H1 (cell line): ENCODE results near the gene ARMH3. TPM values are rescaled to one million over a fixed set of nuclear protein-coding genes. Genes with fewer than 3 reads are reported as not detected.

Experiments
- CTCF ChIA-PET: fragments of 300-600 bp; sonication (Branson Sonifier 250); formaldehyde crosslinking; loops from one replicate; lab custom pipeline; 2021; ENCODE audit not compliant: partially characterized antibody; lab: Charles Lee
- POLR2A ChIA-PET: fragments of 300-600 bp; sonication (Branson Sonifier 250); formaldehyde crosslinking; loops from one replicate; lab custom pipeline; 2021; ENCODE audit warnings: inconsistent platforms; ENCODE audit not compliant: partially characterized antibody; lab: Charles Lee
- DNase-seq, 2 experiments: peaks; one replicate each; pipeline versions ENCODE4 v3.0.0 to v3.0.0-alpha.2; 2010 to 2022; ENCODE audit warnings: low spot score in 2 of 2, low read depth in 1 of 2, mixed read lengths in 1 of 2
- FAIRE-seq: peaks from 2 replicates; lab custom pipeline; 2011; peaks lifted over from hg19 to GRCh38; lab: Jason Lieb, UNC
- H2AFZ ChIP-seq: 2 replicates; pipeline ENCODE4 v1.8.1; 2012; ENCODE audit warnings: low read length, inconsistent platforms
- H2AK5ac ChIP-seq: 2 replicates; pipeline ENCODE4 v1.6.1; 2013; ENCODE audit warnings: low read depth, low read length
- H2BK120ac ChIP-seq: replicated peaks from 2 replicates; pipeline ENCODE3; 2013; ENCODE audit warnings: low read depth, low read length, inconsistent platforms
- H2BK12ac ChIP-seq: 2 replicates; pipeline ENCODE4 v1.6.1; 2013; ENCODE audit warnings: low read depth, low read length
- H2BK15ac ChIP-seq: 2 replicates; pipeline ENCODE4 v1.6.1; 2013; ENCODE audit warnings: low read length
- H2BK20ac ChIP-seq: 2 replicates; pipeline ENCODE4 v1.6.1; 2013; ENCODE audit warnings: low read length
- H2BK5ac ChIP-seq: 2 replicates; pipeline ENCODE4 v1.6.1; 2013; ENCODE audit warnings: low read depth, low read length
- H3K14ac ChIP-seq: 2 replicates; pipeline ENCODE4 v1.6.1; 2013; ENCODE audit warnings: inconsistent platforms; ENCODE audit not compliant: insufficient read length
- H3K18ac ChIP-seq: 2 replicates; pipeline ENCODE4 v1.6.1; 2013; ENCODE audit warnings: low read length; ENCODE audit errors: extremely low read depth
- H3K23ac ChIP-seq: 2 replicates; pipeline ENCODE4 v1.6.1; 2013; ENCODE audit warnings: inconsistent platforms; ENCODE audit not compliant: insufficient read length
- H3K23me2 ChIP-seq: 2 replicates; pipeline ENCODE4 v1.6.1; 2013; ENCODE audit warnings: low read depth, low read length
- H3K27ac ChIP-seq: 2 replicates; pipeline ENCODE4 v1.6.1; 2011; ENCODE audit warnings: low read depth, low read length, inconsistent platforms
- H3K27me3 ChIP-seq, 4 experiments: replicated peaks in 1 of 4; 1 replicate in 1 of 4; 2 replicates in 3 of 4; pipeline versions ENCODE4 v1.6.1 to v1.8.1; 2011 to 2013; ENCODE audit warnings: low read length in 3 of 4, mild to moderate bottlenecking in 3 of 4, inconsistent platforms in 2 of 4, mixed read lengths in 2 of 4, moderate library complexity in 1 of 4; ENCODE audit not compliant: control insufficient read depth in 3 of 4, insufficient read depth in 3 of 4; ENCODE audit errors: extremely low read depth in 1 of 4
- H3K36me3 ChIP-seq, 4 experiments: 2 replicates each; pipeline versions ENCODE4 v1.6.1 to v1.8.1; 2011 to 2013; ENCODE audit warnings: mild to moderate bottlenecking in 4 of 4, low read length in 3 of 4, moderate library complexity in 2 of 4, control low read depth in 1 of 4, inconsistent platforms in 1 of 4; ENCODE audit not compliant: insufficient read depth in 4 of 4, control insufficient read depth in 2 of 4
- H3K4ac ChIP-seq: replicated peaks from 2 replicates; pipeline ENCODE3; 2013; ENCODE audit warnings: low read length, low read depth, mixed read lengths, inconsistent platforms; ENCODE audit not compliant: insufficient read length
- H3K4me1 ChIP-seq, 4 experiments: replicated peaks in 1 of 4; 1 replicate in 1 of 4; 2 replicates in 3 of 4; pipeline versions ENCODE4 v1.6.1 to v1.8.1; 2011 to 2013; ENCODE audit warnings: low read length in 3 of 4, inconsistent platforms in 2 of 4, mixed read lengths in 1 of 4; ENCODE audit not compliant: insufficient read depth in 4 of 4, control insufficient read depth in 3 of 4
- H3K4me2 ChIP-seq, 2 experiments: 2 replicates each; pipeline versions ENCODE4 v1.6.1 to v1.8.1; 2011 to 2013; ENCODE audit warnings: low read depth in 2 of 2, low read length in 2 of 2, control low read depth in 1 of 2, inconsistent platforms in 1 of 2, mild to moderate bottlenecking in 1 of 2; ENCODE audit not compliant: insufficient read depth in 1 of 2
- H3K4me3 ChIP-seq, 4 experiments: fragments of 200-600, 300-600 bp in 1 of 4; sonication (generic), shearing (Covaris generic), sonication (Bioruptor Twin) in 1 of 4; 2 replicates each; pipeline versions ENCODE4 v1.5.1 to v1.8.1; 2011 to 2016; ENCODE audit warnings: low read length in 4 of 4, low read depth in 3 of 4, control low read depth in 2 of 4, inconsistent platforms in 2 of 4, mild to moderate bottlenecking in 2 of 4, mixed read lengths in 1 of 4, moderate library complexity in 1 of 4; ENCODE audit not compliant: insufficient read depth in 2 of 4; ENCODE audit errors: extremely low read depth in 1 of 4
- H3K56ac ChIP-seq: replicated peaks from 2 replicates; pipeline ENCODE3; 2013; ENCODE audit warnings: low read depth, mild to moderate bottlenecking, mixed read lengths, low read length, inconsistent platforms; ENCODE audit not compliant: insufficient read length
- H3K79me1 ChIP-seq: 2 replicates; pipeline ENCODE4 v1.6.1; 2013; ENCODE audit warnings: low read depth, low read length, control low read depth
- H3K79me2 ChIP-seq, 2 experiments: 2 replicates each; pipeline versions ENCODE4 v1.6.1 to v1.8.1; 2012 to 2013; ENCODE audit warnings: low read length in 2 of 2, mild to moderate bottlenecking in 2 of 2, inconsistent platforms in 1 of 2; ENCODE audit not compliant: insufficient read depth in 2 of 2, control insufficient read depth in 1 of 2
- H3K9ac ChIP-seq, 4 experiments: replicated peaks in 1 of 4; 1 replicate in 1 of 4; 2 replicates in 3 of 4; pipeline versions ENCODE4 v1.6.1 to v1.8.1; 2011 to 2013; ENCODE audit warnings: low read depth in 3 of 4, low read length in 3 of 4, control low read depth in 2 of 4, mild to moderate bottlenecking in 2 of 4, moderate library complexity in 2 of 4, inconsistent platforms in 1 of 4; ENCODE audit errors: extremely low read depth in 1 of 4
- H3K9me3 ChIP-seq, 2 experiments: 2 replicates each; pipeline versions ENCODE4 v1.6.1 to v1.8.1; 2012 to 2013; ENCODE audit warnings: mild to moderate bottlenecking in 2 of 2, moderate library complexity in 2 of 2, control low read depth in 1 of 2, inconsistent platforms in 1 of 2, low read depth in 1 of 2, low read length in 1 of 2, mixed read lengths in 1 of 2; ENCODE audit not compliant: insufficient read depth in 2 of 2
- H4K20me1 ChIP-seq, 2 experiments: replicated peaks in 1 of 2; 2 replicates each; pipeline versions ENCODE3 to v1.8.1; 2011 to 2013; ENCODE audit warnings: inconsistent platforms in 2 of 2, low read length in 2 of 2, mild to moderate bottlenecking in 1 of 2; ENCODE audit not compliant: insufficient read depth in 2 of 2, control insufficient read depth in 1 of 2
- H4K5ac ChIP-seq: 2 replicates; pipeline ENCODE4 v1.6.1; 2013; ENCODE audit warnings: low read length, low read depth, mixed read lengths, inconsistent platforms; ENCODE audit not compliant: insufficient read length
- H4K8ac ChIP-seq: 2 replicates; pipeline ENCODE4 v1.8.0; 2013; ENCODE audit warnings: mild to moderate bottlenecking, moderate library complexity, low read length, inconsistent platforms; ENCODE audit not compliant: insufficient read depth; ENCODE audit errors: extremely low read depth
- H4K91ac ChIP-seq: replicated peaks from 2 replicates; pipeline ENCODE3; 2013; ENCODE audit warnings: low read length, mixed read lengths, inconsistent platforms; ENCODE audit not compliant: insufficient read length
- ATF3 ChIP-seq: IDR thresholded peaks from 2 replicates; pipeline ENCODE4 v1.6.1; 2011; ENCODE audit warnings: low read depth, mild to moderate bottlenecking, low read length; ENCODE audit not compliant: insufficient read depth
- CBX8 ChIP-seq: fragments of 300-800, 300-1000 bp; sonication (generic); IDR thresholded peaks from 2 replicates; pipeline ENCODE4 v1.7.1; 2016; ENCODE audit warnings: low read depth, low read length, borderline replicate concordance
- CTCF ChIP-seq, 3 experiments: IDR thresholded peaks; 1 replicate in 2 of 3; 2 replicates in 1 of 3; pipeline versions ENCODE4 v1.5.1 to v1.6.1; 2011; ENCODE audit warnings: low read length in 3 of 3, mild to moderate bottlenecking in 3 of 3, inconsistent platforms in 2 of 3, low read depth in 1 of 3, moderate library complexity in 1 of 3; ENCODE audit not compliant: insufficient read depth in 1 of 3; ENCODE audit errors: control extremely low read depth in 1 of 3
- HDAC6 ChIP-seq: IDR thresholded peaks from one replicate; pipeline ENCODE4 v1.7.1; 2012; ENCODE audit warnings: low read depth, mild to moderate bottlenecking, inconsistent platforms, low read length, moderate library complexity
- RFX5 ChIP-seq: IDR thresholded peaks from 2 replicates; pipeline ENCODE4 v1.6.1; 2011; ENCODE audit warnings: low read depth, low read length, improper control_type of control experiment, borderline replicate concordance
- RXRA ChIP-seq: IDR thresholded peaks from 2 replicates; pipeline ENCODE4 v1.6.1; 2011; ENCODE audit warnings: low read depth, mild to moderate bottlenecking, low read length, moderate library complexity; ENCODE audit not compliant: insufficient read depth
- SIX5 ChIP-seq: IDR thresholded peaks from 2 replicates; pipeline ENCODE4 v1.6.1; 2011; ENCODE audit warnings: mild to moderate bottlenecking, low read depth, low read length
- SUZ12 ChIP-seq: fragments of 200-600 bp; sonication (generic); IDR thresholded peaks from 2 replicates; pipeline ENCODE4 v1.6.1; 2012; ENCODE audit warnings: mild to moderate bottlenecking, inconsistent platforms, low read length, moderate library complexity, mixed read lengths
- USF2 ChIP-seq: IDR thresholded peaks from 2 replicates; pipeline ENCODE4 v1.6.1; 2011; ENCODE audit warnings: low read length, improper control_type of control experiment
- WGBS, 2 experiments: shearing (Covaris generic) in 1 of 2; methylation state at CpG; one replicate each; pipeline versions ENCODE4 v1.1.6 to v1.1.7; 2013 to 2015; ENCODE audit warnings: low lambda C conversion rate in 2 of 2, mixed read lengths in 2 of 2, inconsistent platforms in 1 of 2, low coverage in 1 of 2, missing lambda C conversion rate in 1 of 2; ENCODE audit not compliant: insufficient replicate concordance in 2 of 2, insufficient coverage in 1 of 2, insufficient read length in 1 of 2; ENCODE audit errors: extremely low coverage in 1 of 2, missing lambda C conversion rate in 1 of 2; 5-methylcytosine and 5-hydroxymethylcytosine counted together
- polyA plus RNA-seq, 7 experiments: library from polyadenylated mRNA; depleted of rRNA in 3 of 7; stranded (reverse) in 5 of 7; unstranded in 2 of 7; fragments of >200 nt in 5 of 7; fragments of 200-250 nt in 2 of 7; gene quantifications; 1 replicate in 5 of 7; 2 replicates in 1 of 7; 4 replicates in 1 of 7; pipeline versions ENCODE4 v1.2.1 to v1.2.3, GENCODE V29; 2011 to 2013; ENCODE audit warnings: missing spikeins in 2 of 7, mixed read lengths in 2 of 7
- total RNA-seq: library from RNA; stranded (reverse); fragmentation: NEBNext Ultra II Directional; extraction: Animal tissue kit (Norgen Biotek cat#: 25700); gene quantifications from 2 replicates; pipeline ENCODE4 v1.2.1, GENCODE V29; 2021

Gene ARMH3
- total and polyA plus RNA-seq, 2 of the 8 experiments (the other 6 are each of a cell fraction or from before 2014, with no cell fraction given): 11.6 to 18.3 TPM

- FAIRE-seq: no peak
- H4K91ac ChIP-seq: no peak overlapping the region
- 89% methylated on average over 3 of the region's 3 CpGs; no CpG with 5 or more reads in 1 of the 2 experiments for WGBS, 2 experiments
- no peak for TF ChIP-seq ATF3
- no peak for TF ChIP-seq SIX5
- no peak for TF ChIP-seq CTCF (IDR thresholded peaks at IDR 0.05; ENCODE audit: control extremely low read depth in 1 of 3, insufficient read depth in 1 of 3, low read depth in 1 of 3, low read length in 3 of 3)
- TF ChIP-seq CBX8: no peak
- TF ChIP-seq RFX5: no peak
- TF ChIP-seq USF2: no peak
- TF ChIP-seq SUZ12: no peak
- no peak for TF ChIP-seq RXRA
- TF ChIP-seq HDAC6: no peak
Observed at GRCh38 chr10:102085336-102085735, 29.4 kb upstream of the ARMH3 start.

More at GRCh38 chr10:102085336-102085735, 29.4 kb upstream of the ARMH3 start:
- Histone ChIP-seq H3K9ac (no peak overlapping the region), H2BK20ac (no peak overlapping the region), H3K9me3 (no peaks in the 10 kb centered on the region), H3K18ac (no peak overlapping the region), H2BK120ac (no peak overlapping the region), H3K4ac (no peak overlapping the region), H3K27ac (no peak overlapping the region), H3K27me3 (no peaks in the 10 kb centered on the region), H4K20me1 (no peaks in the 10 kb centered on the region), H3K14ac (no peak overlapping the region), H2BK12ac (no peak overlapping the region), H3K79me2 (no peaks in the 10 kb centered on the region), H3K4me1 (no peaks in the 10 kb centered on the region), H3K56ac (no peak overlapping the region), H3K4me3 (no peak overlapping the region), H3K23ac (no peak overlapping the region), H3K79me1 (no peaks in the 10 kb centered on the region), H2AK5ac (no peak overlapping the region), H3K36me3 (no peaks in the 10 kb centered on the region; a peak in 1 of 8 replicates), H3K4me2 (no peak overlapping the region), H2BK15ac (no peak overlapping the region), H4K5ac (no peak overlapping the region), H3K23me2 (no peaks in the 10 kb centered on the region), H2BK5ac (no peak overlapping the region), H4K8ac (no peak overlapping the region), H2AFZ (no peak overlapping the region)
- CTCF ChIA-PET: interaction anchor here (0.6 to 1.1 kb wide), 2 partner anchors 9 to 12 kb away, joined by 3 read pairs; no protein-coding TSS in a partner anchor
- no peak for DNase-seq
- POLR2A ChIA-PET: interaction anchor here (1.5 to 1.9 kb wide), 2 partner anchors 9 to 17 kb away, joined by 5 to 6 read pairs; no protein-coding TSS in a partner anchor
